Thoracic aorta (tissue), 2 donors: ENCODE results near the gene RFPL3. TPM values are rescaled to one million over a fixed set of nuclear protein-coding genes. Genes with fewer than 3 reads are reported as not detected.
"Not testable (repeated sequence)": the region's sequence is repeated elsewhere in the genome, so short reads cannot be mapped to it uniquely, and the experiment has no call there.

Experiments
- ATAC-seq: fragments of 150-250 bp; one replicate; pipeline ENCODE4 v1.8.0; 2017; ENCODE audit warnings: low read depth; ENCODE audit not compliant: insufficient number of reproducible peaks, low FRiP score
- DNase-seq: peaks from one replicate; pipeline ENCODE4 v3.0.0-alpha.2; 2020; ENCODE audit warnings: low spot score
- H3K27ac ChIP-seq, 2 donors: fragments of 200-600 bp; sonication (generic); 1 replicate in 1 of 2; 2 replicates in 1 of 2; pipeline ENCODE4 v1.5.1; 2016; ENCODE audit warnings: mild to moderate bottlenecking in 2 of 2, moderate library complexity in 2 of 2
- H3K27me3 ChIP-seq: fragments of 200-600 bp; sonication (generic); replicated peaks from 2 replicates; pipeline ENCODE4 v1.6.0; 2016; ENCODE audit warnings: mild to moderate bottlenecking; ENCODE audit not compliant: insufficient read depth
- H3K36me3 ChIP-seq: fragments of 200-600 bp; sonication (generic); one replicate; pipeline ENCODE4 v1.5.1; 2016
- H3K4me1 ChIP-seq, 2 donors: fragments of 200-600 bp; sonication (generic); 1 replicate in 1 of 2; 2 replicates in 1 of 2; pipeline versions ENCODE4 v1.5.1 to v1.6.0; 2016; ENCODE audit warnings: low read depth in 2 of 2, mild to moderate bottlenecking in 1 of 2; ENCODE audit not compliant: control insufficient read depth in 1 of 2
- H3K4me3 ChIP-seq: fragments of 200-600 bp; sonication (generic); 2 replicates; pipeline ENCODE4 v1.5.1; 2016; ENCODE audit warnings: mild to moderate bottlenecking
- H3K9me3 ChIP-seq: fragments of 200-600 bp; sonication (generic); 2 replicates; pipeline ENCODE4 v1.5.1; 2016
- total RNA-seq, 2 donors: library from RNA; depleted of rRNA; stranded (reverse); fragments of >200 nt; gene quantifications; one replicate each; pipeline versions ENCODE4 v1.1.0 to v1.2.3, GENCODE V29; 2016
- TF ChIP-seq, protein P1 (sequence below): fragments of 200-600 bp; sonication (generic); IDR thresholded peaks from one replicate; pipeline ENCODE4 v1.5.1; 2019; ENCODE audit warnings: antibody characterized with exemption

RFPL3 gene
- total RNA-seq, 2 donors from 2014 or later = not detected

DNA sequence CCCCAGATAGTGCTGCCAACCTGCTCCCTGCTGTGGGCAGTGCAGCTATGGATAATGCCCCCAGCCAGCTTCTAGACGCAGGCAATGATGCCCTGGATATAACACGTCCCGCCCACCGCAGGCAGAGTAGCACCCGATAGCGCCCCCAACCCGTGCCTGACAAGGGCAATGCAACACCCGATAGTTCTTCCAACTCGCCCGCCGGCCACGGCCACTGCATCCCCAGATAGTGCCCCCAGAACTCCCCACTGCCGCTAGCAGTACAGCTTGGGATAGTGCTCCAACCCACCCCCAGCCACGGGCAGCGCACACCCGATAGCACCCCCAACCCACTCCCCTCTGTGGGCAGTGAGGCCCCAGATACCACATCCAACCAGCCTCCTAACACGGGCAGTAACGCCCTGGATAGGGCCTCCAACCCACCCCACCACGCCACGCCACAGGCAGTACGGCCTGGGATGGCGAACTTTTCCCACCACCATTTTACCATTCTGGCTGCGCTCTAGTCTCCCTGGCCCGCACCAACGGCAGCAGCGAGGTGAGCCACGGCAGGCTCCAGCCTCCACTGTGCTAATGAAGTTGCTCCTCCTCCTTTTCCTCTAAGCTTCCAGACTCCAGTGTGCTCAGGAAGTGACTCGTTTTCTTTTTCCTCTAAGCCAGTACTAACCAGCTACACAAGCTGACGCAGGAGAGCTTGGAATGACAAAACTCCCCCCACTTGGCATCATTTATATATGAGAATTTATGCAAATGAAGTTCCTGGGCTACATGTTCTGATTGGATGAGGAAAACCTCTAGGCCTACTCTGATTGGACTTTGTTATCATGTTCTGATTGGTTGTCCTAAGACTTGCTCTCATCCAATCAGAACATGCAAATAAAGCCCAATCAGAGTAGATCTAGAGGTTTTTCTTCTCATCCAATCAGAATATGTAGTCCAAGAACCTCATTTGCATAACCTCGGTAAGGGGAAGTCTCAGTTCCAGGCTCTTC is 3.0 kb upstream of the RFPL3 start:
- Histone ChIP-seq H3K36me3 (no peaks in the 10 kb centered on the region), H3K27ac (no peak overlapping the region), H3K9me3 (no peaks in the 10 kb centered on the region), H3K4me3 (peak overlapping the region; percentile 29), H3K27me3 (no peaks in the 10 kb centered on the region), H3K4me1 (no peaks in the 10 kb centered on the region)
- TF ChIP-seq, protein P1, sequence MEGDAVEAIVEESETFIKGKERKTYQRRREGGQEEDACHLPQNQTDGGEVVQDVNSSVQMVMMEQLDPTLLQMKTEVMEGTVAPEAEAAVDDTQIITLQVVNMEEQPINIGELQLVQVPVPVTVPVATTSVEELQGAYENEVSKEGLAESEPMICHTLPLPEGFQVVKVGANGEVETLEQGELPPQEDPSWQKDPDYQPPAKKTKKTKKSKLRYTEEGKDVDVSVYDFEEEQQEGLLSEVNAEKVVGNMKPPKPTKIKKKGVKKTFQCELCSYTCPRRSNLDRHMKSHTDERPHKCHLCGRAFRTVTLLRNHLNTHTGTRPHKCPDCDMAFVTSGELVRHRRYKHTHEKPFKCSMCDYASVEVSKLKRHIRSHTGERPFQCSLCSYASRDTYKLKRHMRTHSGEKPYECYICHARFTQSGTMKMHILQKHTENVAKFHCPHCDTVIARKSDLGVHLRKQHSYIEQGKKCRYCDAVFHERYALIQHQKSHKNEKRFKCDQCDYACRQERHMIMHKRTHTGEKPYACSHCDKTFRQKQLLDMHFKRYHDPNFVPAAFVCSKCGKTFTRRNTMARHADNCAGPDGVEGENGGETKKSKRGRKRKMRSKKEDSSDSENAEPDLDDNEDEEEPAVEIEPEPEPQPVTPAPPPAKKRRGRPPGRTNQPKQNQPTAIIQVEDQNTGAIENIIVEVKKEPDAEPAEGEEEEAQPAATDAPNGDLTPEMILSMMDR = no peak
- DNase-seq (no peak), ATAC-seq (no peak)

DNA sequence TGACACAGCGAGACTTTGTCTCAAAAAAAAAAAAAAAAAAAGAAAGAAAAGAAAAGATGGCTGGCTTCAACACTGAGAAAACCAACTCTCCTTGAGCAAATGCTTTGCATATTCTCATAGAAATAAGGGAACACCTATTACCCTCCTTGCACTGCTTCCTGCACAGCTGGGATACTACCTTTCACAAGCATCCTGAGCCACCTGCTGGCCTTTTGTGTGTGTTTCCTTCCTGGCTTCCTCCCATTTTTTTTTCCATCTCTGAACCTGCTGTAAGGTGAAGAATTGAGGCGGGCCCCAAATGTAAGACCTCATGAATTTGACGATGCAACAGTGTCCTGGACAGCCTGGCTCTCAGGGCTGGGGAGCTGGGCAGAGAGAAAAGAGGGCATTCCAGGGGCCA is 1.9 kb upstream of the RFPL3 start:
- DNase-seq (no peak), ATAC-seq (no peak)
- Histone ChIP-seq H3K4me1 (no peaks in the 10 kb centered on the region), H3K27me3 (no peaks in the 10 kb centered on the region), H3K27ac (no peak overlapping the region), H3K9me3 (no peaks in the 10 kb centered on the region), H3K4me3 (no peak overlapping the region), H3K36me3 (no peaks in the 10 kb centered on the region)
- TF ChIP-seq, protein P1 = no peak

DNA sequence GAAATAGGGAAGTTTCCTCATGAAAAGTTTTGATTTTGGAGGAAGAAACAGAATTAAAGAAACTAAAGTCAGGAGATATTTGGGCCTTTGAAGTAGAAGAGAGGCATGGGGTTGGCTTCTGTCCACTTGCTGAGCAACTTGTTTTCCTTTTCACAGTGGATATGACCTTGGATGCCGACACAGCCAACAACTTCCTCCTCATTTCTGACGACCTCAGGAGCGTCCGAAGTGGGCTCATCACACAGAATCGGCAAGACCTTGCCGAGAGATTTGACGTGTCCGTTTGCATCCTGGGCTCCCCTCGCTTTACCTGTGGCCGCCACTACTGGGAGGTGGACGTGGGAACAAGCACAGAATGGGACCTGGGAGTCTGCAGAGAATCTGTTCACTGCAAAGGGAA is 2.4 kb downstream of the RFPL3 start:
- H3K36me3 ChIP-seq, DNase-seq, H3K27me3 ChIP-seq, H3K4me3 ChIP-seq, ATAC-seq, H3K27ac ChIP-seq, H3K4me1 ChIP-seq, H3K9me3 ChIP-seq: not testable (repeated sequence)

DNA sequence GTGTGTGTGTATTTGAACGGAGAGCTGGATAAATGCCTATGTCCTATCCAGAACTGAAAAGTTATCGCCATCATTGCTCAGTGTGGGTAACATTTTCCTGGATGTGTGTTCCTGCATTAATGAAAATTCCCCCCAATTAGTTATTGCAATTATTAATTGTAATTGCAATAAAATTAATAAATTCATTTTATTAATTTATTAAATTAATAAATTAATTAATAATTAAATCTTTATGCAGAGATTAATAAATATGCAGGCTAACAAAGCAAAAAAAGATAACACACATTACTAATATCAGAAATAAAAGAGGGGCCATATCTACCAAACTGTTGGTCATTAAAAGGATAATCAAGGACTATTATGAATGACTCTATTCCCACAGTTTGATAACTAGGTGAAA is 3.6 kb downstream of the RFPL3 start:
- DNase-seq = no peak
- no peak overlapping the region for H3K4me3 ChIP-seq
- no peak overlapping the region for H3K27ac ChIP-seq
- H3K27me3 ChIP-seq = no peaks in the 10 kb centered on the region
- H3K4me1 ChIP-seq = no peaks in the 10 kb centered on the region
- no peaks in the 10 kb centered on the region for H3K9me3 ChIP-seq
- TF ChIP-seq, protein P1 = no peak
- no peak for ATAC-seq
- H3K36me3 ChIP-seq = no peaks in the 10 kb centered on the region

DNA sequence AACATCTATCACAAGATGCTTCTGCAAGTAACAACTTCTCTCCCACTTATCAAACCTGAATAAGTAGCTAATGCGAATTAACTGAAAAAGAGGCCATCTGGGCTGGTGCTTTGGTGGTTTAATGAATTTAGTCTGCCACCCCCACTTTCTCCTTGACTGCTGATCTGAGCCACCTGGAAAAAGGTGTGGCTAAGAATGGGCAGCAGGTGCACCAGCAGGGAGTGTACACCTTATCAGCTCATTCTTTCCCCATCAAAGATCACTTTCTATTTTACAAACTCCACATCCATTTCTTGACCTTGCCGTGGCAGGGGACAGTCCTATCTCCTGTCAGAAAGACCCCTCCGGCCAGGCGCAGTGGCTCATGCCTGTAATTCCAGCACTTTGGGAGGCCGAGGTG is 6.5 kb downstream of the RFPL3 start:
- TF ChIP-seq, protein P1 = no peak
- H3K4me1 ChIP-seq = no peaks in the 10 kb centered on the region

More for the DNA sequence above, 6.5 kb downstream of the RFPL3 start:
- ATAC-seq (no peak), DNase-seq (no peak)
- Histone ChIP-seq H3K36me3 (no peaks in the 10 kb centered on the region), H3K4me3 (no peak overlapping the region), H3K9me3 (no peaks in the 10 kb centered on the region), H3K27ac (no peak overlapping the region), H3K27me3 (no peaks in the 10 kb centered on the region)
